H9 (cell line): ENCODE results near the gene STX8. TPM values are rescaled to one million over a fixed set of nuclear protein-coding genes. Genes with fewer than 3 reads are reported as not detected.
A peak's percentile ranks its signal among the peaks of the same experiment; 100 is the strongest.

Experiments
- DNase-seq: peaks from one replicate; pipeline ENCODE4 v3.0.0-alpha.2; 2017
- H2AFZ ChIP-seq: one replicate; pipeline ENCODE4 v1.6.1; 2013; ENCODE audit warnings: mild to moderate bottlenecking, low read length, control low read depth, moderate library complexity
- H2AK5ac ChIP-seq: 2 replicates; pipeline ENCODE4 v1.6.1; 2013; ENCODE audit warnings: low read length, control low read depth, mixed read lengths; ENCODE audit not compliant: insufficient read length
- H2BK120ac ChIP-seq: one replicate; pipeline ENCODE4 v1.6.1; 2013; ENCODE audit warnings: low read depth, mild to moderate bottlenecking, low read length, control low read depth, inconsistent platforms; ENCODE audit not compliant: poor library complexity, severe bottlenecking
- H2BK12ac ChIP-seq: 2 replicates; pipeline ENCODE4 v1.6.1; 2013; ENCODE audit warnings: low read length, control low read depth, mixed read lengths, low read depth; ENCODE audit not compliant: insufficient read length
- H2BK15ac ChIP-seq: 2 replicates; pipeline ENCODE4 v1.6.1; 2013; ENCODE audit warnings: low read depth, low read length, control low read depth
- H2BK20ac ChIP-seq: one replicate; pipeline ENCODE4 v1.6.1; 2013; ENCODE audit warnings: low read depth, mild to moderate bottlenecking, low read length, control low read depth, inconsistent platforms; ENCODE audit not compliant: poor library complexity, severe bottlenecking
- H2BK5ac ChIP-seq: 2 replicates; pipeline ENCODE4 v1.6.1; 2013; ENCODE audit warnings: low read length, control low read depth, mixed read lengths; ENCODE audit not compliant: insufficient read length
- H3K14ac ChIP-seq: 2 replicates; pipeline ENCODE4 v1.6.1; 2013; ENCODE audit warnings: low read length, control low read depth; ENCODE audit not compliant: insufficient read depth
- H3K18ac ChIP-seq: 2 replicates; pipeline ENCODE4 v1.6.1; 2013; ENCODE audit warnings: low read depth, mild to moderate bottlenecking, mixed read lengths, low read length, control low read depth; ENCODE audit not compliant: insufficient read length
- H3K23ac ChIP-seq: 2 replicates; pipeline ENCODE4 v1.6.1; 2013; ENCODE audit warnings: low read length, control low read depth, mixed read lengths, low read depth; ENCODE audit not compliant: insufficient read length
- H3K23me2 ChIP-seq: 2 replicates; pipeline ENCODE4 v1.6.1; 2013; ENCODE audit warnings: low read depth, mild to moderate bottlenecking, mixed read lengths, low read length, control low read depth; ENCODE audit not compliant: insufficient read length, poor library complexity, severe bottlenecking
- H3K27ac ChIP-seq: 2 replicates; pipeline ENCODE4 v1.5.1; 2013; ENCODE audit warnings: low read length, control low read depth, mixed read lengths, low read depth; ENCODE audit not compliant: insufficient read length
- H3K27me3 ChIP-seq: 2 replicates; pipeline ENCODE4 v1.6.1; 2013; ENCODE audit warnings: low read length, control low read depth, inconsistent platforms; ENCODE audit not compliant: insufficient read depth
- H3K4ac ChIP-seq: 2 replicates; pipeline ENCODE4 v1.6.1; 2013; ENCODE audit warnings: low read depth, mild to moderate bottlenecking, control low read depth, inconsistent platforms, low read length, moderate library complexity
- H3K4me1 ChIP-seq: 2 replicates; pipeline ENCODE4 v1.6.1; 2013; ENCODE audit warnings: low read length, control low read depth, inconsistent platforms; ENCODE audit not compliant: insufficient read depth
- H3K4me2 ChIP-seq: 2 replicates; pipeline ENCODE4 v1.6.1; 2013; ENCODE audit warnings: low read length, control low read depth, mixed read lengths; ENCODE audit not compliant: insufficient read length, insufficient read depth
- H3K56ac ChIP-seq: 2 replicates; pipeline ENCODE4 v1.6.1; 2013; ENCODE audit warnings: low read depth, mild to moderate bottlenecking, mixed read lengths, low read length, control low read depth; ENCODE audit not compliant: insufficient read length
- H3K79me1 ChIP-seq: 2 replicates; pipeline ENCODE4 v1.6.1; 2013; ENCODE audit warnings: low read depth, mild to moderate bottlenecking, moderate library complexity, low read length, control low read depth, inconsistent platforms; ENCODE audit not compliant: insufficient read depth, poor library complexity, severe bottlenecking
- H3K79me2 ChIP-seq: 2 replicates; pipeline ENCODE4 v1.6.1; 2013; ENCODE audit warnings: low read length, control low read depth, inconsistent platforms; ENCODE audit not compliant: insufficient read depth
- H3K9ac ChIP-seq: 2 replicates; pipeline ENCODE4 v1.6.1; 2013; ENCODE audit warnings: low read length, control low read depth, mixed read lengths; ENCODE audit not compliant: insufficient read length; ENCODE audit errors: extremely low read depth
- H3K9me3 ChIP-seq: one replicate; pipeline ENCODE4 v1.6.1; 2013; ENCODE audit warnings: low read depth, low read length, inconsistent platforms; ENCODE audit not compliant: control insufficient read depth
- H3T11ph ChIP-seq: one replicate; pipeline ENCODE4 v1.6.1; 2013; ENCODE audit warnings: mild to moderate bottlenecking, low read length, control low read depth, inconsistent platforms
- H4K20me1 ChIP-seq: one replicate; pipeline ENCODE4 v1.6.1; 2013; ENCODE audit not compliant: control insufficient read depth, insufficient read length, insufficient read depth
- H4K5ac ChIP-seq: 2 replicates; pipeline ENCODE4 v1.6.1; 2013; ENCODE audit warnings: low read depth, mild to moderate bottlenecking, mixed read lengths, low read length, control low read depth; ENCODE audit not compliant: insufficient read length
- H4K8ac ChIP-seq: replicated peaks from 2 replicates; pipeline ENCODE4 v1.6.1; 2013; ENCODE audit warnings: low read length, control low read depth, mixed read lengths, low read depth; ENCODE audit not compliant: insufficient read length
- H4K91ac ChIP-seq: 2 replicates; pipeline ENCODE4 v1.6.1; 2013; ENCODE audit warnings: low read depth, mild to moderate bottlenecking, moderate library complexity, mixed read lengths, low read length, control low read depth; ENCODE audit not compliant: insufficient read length
- H3K27ac Mint-ChIP-seq, 3 experiments: 2 replicates in 2 of 3; 3 replicates in 1 of 3; pipeline ENCODE4 v1.8.0; 2020 to 2021; ENCODE audit warnings: mixed read lengths in 3 of 3, mild to moderate bottlenecking in 1 of 3, moderate library complexity in 1 of 3
- H3K27me3 Mint-ChIP-seq: 2 replicates; pipeline ENCODE4 v1.8.0; 2021; ENCODE audit warnings: low read depth, mild to moderate bottlenecking, moderate library complexity, mixed read lengths
- H3K36me3 Mint-ChIP-seq, 3 experiments: 2 replicates in 2 of 3; 3 replicates in 1 of 3; pipeline ENCODE4 v1.8.0; 2020 to 2021; ENCODE audit warnings: low read depth in 3 of 3, mixed read lengths in 3 of 3; ENCODE audit not compliant: insufficient read depth in 1 of 3
- H3K4me1 Mint-ChIP-seq, 2 experiments: 2 replicates each; pipeline ENCODE4 v1.8.0; 2020; ENCODE audit warnings: mixed read lengths in 2 of 2
- H3K4me3 Mint-ChIP-seq, 2 experiments: 2 replicates in 1 of 2; 3 replicates in 1 of 2; pipeline ENCODE4 v1.8.0; 2020 to 2021; ENCODE audit warnings: mild to moderate bottlenecking in 2 of 2, mixed read lengths in 2 of 2, moderate library complexity in 1 of 2
- H3K9me3 Mint-ChIP-seq, 2 experiments: 2 replicates in 1 of 2; 3 replicates in 1 of 2; pipeline ENCODE4 v1.8.0; 2020; ENCODE audit warnings: mild to moderate bottlenecking in 2 of 2, mixed read lengths in 2 of 2, moderate library complexity in 1 of 2
- CTCF ChIP-seq: fragments of 200-600 bp; sonication (generic); conservative IDR thresholded peaks from 3 replicates; pipeline ENCODE4 v1.8.0; 2021; ENCODE audit warnings: antibody characterized with exemption, mild to moderate bottlenecking
- WGBS: extraction: QIAGEN DNeasy Blood & Tissue Kit; methylation state at CpG from one replicate; pipeline ENCODE4 v1.1.7; 2013; ENCODE audit warnings: missing lambda C conversion rate, low lambda C conversion rate, mixed read lengths; ENCODE audit not compliant: insufficient read length; ENCODE audit errors: extremely low coverage; 5-methylcytosine and 5-hydroxymethylcytosine counted together
- total RNA-seq: library from RNA; stranded (reverse); gene quantifications from 2 replicates; pipeline ENCODE4 v1.2.1, GENCODE V29; 2021

The STX8 gene
- total RNA-seq, 1 experiment from 2014 or later = 55.1 TPM

GRCh38 chr17:9225305-9226101, 350.1 kb downstream of the STX8 start:
- no peak overlapping the region for H2BK12ac ChIP-seq
- Mint-ChIP-seq H3K27me3 (no peaks in the 10 kb centered on the region; the same call in 1 of the 2 replicates), H3K9me3 (no peaks in the 10 kb centered on the region), H3K4me1 (peaks cover 14% of the 10 kb centered on the region in 2 experiments), H3K36me3 (no peaks in the 10 kb centered on the region), H3K4me3 (no peak overlapping the region), H3K27ac (no peak overlapping the region)
- no peak overlapping the region for H2BK5ac ChIP-seq
- no peak overlapping the region for H3T11ph ChIP-seq
- H2AFZ ChIP-seq = no peak overlapping the region
- H4K8ac ChIP-seq = no peak overlapping the region
- H3K27me3 ChIP-seq = no peaks in the 10 kb centered on the region
- H2BK120ac ChIP-seq = no peak overlapping the region
- no peaks in the 10 kb centered on the region for H3K9me3 ChIP-seq
- H3K4me2 ChIP-seq = no peak overlapping the region
- H3K27ac ChIP-seq = no peak overlapping the region
- DNase-seq = peak; percentile 88
- H4K91ac ChIP-seq = no peak overlapping the region
- H3K79me1 ChIP-seq = no peaks in the 10 kb centered on the region
- H3K4me1 ChIP-seq = no peaks in the 10 kb centered on the region; the same call in 1 of the 2 replicates
- no peaks in the 10 kb centered on the region for H3K23me2 ChIP-seq
- H3K14ac ChIP-seq = no peak overlapping the region
- H3K79me2 ChIP-seq = no peaks in the 10 kb centered on the region
- H3K56ac ChIP-seq = no peak overlapping the region
- H3K18ac ChIP-seq = no peak overlapping the region
- WGBS = no CpG with 5 or more reads among the region's 32 CpGs
- no peak overlapping the region for H4K5ac ChIP-seq
- peak; percentile 61 for TF ChIP-seq CTCF
- no peak overlapping the region for H3K9ac ChIP-seq
- no peak overlapping the region for H2BK15ac ChIP-seq
- H3K23ac ChIP-seq = no peak overlapping the region
- H4K20me1 ChIP-seq = peaks cover 6% of the 10 kb centered on the region
- H2BK20ac ChIP-seq = no peak overlapping the region
- H3K4ac ChIP-seq = no peak overlapping the region
- no peak overlapping the region for H2AK5ac ChIP-seq
